GM19463 (cell line): ENCODE measurements around the gene USF2.

Source experiments
- ATAC-seq: cut with Tn5 transposase; IDR thresholded peaks from one replicate; pipeline ENCODE4 v1.9.1; 2021; ENCODE audit warnings: mild to moderate bottlenecking, moderate library complexity; ENCODE audit not compliant: unreplicated experiment

USF2 gene

GRCh38 chr19:35297922-35298321 lies 29.2 kb downstream of the USF2 start:
- no peak for ATAC-seq

- no peak for ATAC-seq
These were observed 29.8 kb downstream of the USF2 start for GRCh38 chr19:35298561-35298972.

DNA sequence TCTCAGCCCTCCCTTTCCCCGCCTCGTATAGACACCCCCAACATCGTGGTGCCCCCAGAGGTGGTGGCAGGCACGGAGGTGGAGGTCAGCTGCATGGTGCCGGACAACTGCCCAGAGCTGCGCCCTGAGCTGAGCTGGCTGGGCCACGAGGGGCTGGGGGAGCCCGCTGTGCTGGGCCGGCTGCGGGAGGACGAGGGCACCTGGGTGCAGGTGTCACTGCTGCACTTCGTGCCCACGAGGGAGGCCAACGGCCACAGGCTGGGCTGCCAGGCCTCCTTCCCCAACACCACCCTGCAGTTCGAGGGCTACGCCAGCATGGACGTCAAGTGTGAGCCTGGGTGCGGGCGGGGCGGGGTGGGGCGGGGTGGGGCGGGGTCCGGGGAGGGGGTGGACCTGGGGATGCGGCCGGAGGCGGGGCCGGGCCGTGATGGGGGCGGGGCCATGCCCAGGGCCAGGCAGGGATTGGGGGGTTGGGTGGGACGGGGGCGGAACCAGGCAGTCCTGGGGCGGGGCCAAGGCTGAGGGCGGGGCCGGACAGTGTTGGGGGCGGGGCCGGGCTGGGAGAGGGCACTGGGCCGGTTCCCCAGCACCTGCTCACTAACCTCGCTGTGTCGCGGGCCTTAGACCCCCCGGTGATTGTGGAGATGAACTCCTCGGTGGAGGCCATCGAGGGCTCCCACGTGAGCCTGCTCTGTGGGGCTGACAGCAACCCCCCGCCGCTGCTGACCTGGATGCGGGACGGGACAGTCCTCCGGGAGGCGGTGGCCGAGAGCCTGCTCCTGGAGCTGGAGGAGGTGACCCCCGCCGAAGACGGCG lies 31.0 kb downstream of the USF2 start:
- ATAC-seq = no peak

DNA sequence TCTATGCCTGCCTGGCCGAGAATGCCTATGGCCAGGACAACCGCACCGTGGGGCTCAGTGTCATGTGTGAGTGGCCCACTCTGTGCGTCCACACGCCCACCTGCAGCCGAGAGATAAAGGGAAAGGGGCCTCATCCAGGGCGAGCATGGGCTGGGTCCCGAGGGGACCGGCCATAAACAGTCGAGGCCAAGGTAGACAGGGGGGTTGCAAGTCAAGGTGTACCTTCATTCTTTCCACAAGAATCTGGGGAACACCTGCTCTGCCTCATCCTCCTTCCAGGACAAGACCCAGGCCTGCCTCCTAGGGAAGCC lies 31.5 kb downstream of the USF2 start:
- no peak for ATAC-seq

GRCh38 chr19:35301961-35302360 lies 33.2 kb downstream of the USF2 start:
- no peak for ATAC-seq

DNA sequence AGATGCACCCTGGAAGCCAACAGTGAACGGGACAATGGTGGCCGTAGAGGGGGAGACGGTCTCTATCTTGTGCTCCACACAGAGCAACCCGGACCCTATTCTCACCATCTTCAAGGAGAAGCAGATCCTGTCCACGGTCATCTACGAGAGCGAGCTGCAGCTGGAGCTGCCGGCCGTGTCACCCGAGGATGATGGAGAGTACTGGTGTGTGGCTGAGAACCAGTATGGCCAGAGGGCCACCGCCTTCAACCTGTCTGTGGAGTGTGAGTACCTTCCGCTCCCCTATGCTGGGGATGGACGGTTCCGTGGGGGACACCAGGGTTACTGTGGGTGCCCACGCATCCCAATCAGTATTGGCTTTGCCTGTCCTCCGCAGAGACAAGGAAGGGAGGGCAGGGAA lies 33.7 kb downstream of the USF2 start:
- no peak for ATAC-seq

DNA sequence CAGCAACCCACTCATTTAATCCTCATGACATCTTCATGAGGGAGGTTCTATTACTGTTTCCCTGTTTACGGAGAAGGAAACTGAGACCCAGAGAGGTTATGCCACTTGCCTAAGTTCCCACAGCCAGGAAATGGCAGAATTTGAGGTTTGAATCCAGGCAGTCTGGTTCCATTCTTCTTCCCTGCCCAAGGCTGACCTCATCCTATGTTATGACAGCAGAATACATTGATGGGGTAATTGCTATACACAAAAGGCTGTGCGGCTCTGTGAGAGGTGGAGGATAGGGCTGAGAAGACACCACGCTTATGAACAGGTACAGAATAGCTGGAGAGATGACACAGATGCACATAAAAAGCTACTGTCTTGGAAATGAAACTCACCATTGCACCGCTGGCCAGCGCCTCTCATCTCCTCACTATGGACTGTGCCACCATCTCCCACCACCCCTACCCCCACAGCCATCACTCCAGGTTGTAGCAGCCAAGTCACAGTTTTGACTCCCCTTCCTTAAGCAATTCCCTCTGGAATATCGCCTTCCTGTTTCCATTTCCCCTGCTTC lies 34.7 kb downstream of the USF2 start:
- ATAC-seq = no peak

DNA sequence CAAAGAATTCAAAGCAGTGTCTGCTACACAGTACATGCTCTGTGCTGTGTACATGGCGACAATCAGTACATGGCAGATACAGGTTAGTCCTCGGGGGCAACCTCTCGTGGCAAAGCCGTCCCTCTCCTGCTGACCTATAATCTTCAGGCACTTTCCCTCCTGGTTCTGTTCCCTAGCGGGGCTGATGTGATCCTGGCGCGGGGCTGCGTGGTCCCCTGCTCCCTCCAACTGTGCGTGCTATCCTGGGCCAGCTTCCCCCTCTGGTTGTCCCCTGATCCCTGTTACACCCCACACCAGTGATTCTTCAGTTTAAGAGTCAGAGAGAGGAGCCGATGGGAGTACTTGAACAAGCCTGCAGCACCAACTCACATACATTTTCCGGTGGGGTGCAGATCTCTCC lies 35.3 kb downstream of the USF2 start:
- no peak for ATAC-seq

DNA sequence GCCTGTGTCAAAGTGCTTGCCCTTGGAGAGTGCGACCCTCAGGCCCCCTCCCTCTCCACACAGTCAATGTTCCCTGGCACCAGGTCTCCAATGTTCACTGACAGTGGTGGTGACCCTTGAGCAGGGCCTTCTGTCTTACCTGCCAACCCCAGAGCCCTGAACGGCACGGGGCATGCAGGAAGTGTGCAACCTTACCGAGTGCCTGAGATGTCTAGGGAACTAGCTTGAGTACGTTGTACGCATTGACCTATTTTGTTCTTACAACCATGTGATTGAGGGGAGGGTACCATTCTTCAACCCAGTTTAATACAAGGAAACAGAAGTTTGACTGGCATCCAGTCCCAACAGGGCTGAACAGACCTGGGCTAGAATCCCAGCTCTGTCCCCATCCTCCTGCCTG lies 36.4 kb downstream of the USF2 start:
- ATAC-seq = no peak

DNA sequence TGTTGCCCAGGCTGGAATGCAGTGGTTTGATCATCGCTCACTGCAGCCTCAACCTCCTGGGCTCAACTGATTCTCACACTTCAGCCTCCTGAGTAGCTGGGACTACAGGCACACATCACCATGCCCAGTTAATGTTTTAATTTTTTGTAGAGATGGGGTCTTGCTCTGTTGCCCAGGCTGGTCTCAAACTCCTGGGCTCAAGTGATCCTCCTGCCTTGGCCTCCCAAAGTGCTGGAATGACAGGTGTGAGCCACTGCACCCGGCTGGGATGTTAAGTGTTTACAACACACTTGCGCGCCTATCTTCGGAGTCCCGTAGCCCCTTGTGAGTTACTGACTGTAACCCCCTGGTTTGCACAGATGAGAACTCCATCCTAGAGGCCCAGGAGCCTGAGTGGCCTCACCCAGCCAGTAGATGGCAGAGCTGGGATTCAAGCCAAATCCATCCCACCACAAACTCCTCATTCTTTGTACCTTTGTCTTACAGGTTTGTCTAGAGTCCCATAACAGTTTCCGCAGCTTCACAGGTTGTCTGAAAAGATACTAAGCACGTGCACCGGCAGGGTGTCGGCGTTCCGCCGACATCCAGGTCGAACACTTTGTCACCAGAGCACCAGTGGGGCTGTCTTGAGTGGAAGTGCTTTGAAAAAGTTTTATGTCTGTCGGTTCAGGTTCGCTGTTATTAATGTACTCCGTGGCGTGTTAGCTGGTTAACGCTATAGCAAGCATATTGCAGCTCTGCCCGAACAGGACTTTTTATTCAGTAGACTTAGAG lies 37.9 kb downstream of the USF2 start:
- ATAC-seq = no peak

DNA sequence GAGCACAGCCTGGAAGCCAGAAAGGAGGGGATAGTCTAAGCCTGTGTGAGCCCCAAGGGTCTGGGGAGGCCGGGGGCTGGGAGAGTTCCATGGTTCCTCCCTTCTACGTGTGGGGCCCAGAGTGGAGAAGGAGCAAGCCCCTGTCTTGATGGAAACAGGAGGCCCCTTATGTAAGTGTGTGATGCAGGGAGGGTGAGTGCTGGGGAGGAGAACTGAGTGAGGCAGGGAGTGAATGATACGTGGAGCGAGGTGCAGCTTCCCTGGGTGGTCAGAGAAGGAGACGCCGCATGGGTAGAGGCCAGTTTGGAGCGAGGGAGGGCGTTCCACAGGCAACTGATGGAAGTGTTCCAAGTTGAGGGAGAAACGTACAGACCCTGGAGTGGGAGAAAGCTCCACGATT lies 39.2 kb downstream of the USF2 start:
- no peak for ATAC-seq

GRCh38 chr19:35308910-35309309 lies 40.1 kb downstream of the USF2 start:
- ATAC-seq = no peak

GRCh38 chr19:35309481-35310279 lies 40.9 kb downstream of the USF2 start:
- ATAC-seq = no peak

GRCh38 chr19:35310331-35310730 lies 41.6 kb downstream of the USF2 start:
- ATAC-seq = no peak

DNA sequence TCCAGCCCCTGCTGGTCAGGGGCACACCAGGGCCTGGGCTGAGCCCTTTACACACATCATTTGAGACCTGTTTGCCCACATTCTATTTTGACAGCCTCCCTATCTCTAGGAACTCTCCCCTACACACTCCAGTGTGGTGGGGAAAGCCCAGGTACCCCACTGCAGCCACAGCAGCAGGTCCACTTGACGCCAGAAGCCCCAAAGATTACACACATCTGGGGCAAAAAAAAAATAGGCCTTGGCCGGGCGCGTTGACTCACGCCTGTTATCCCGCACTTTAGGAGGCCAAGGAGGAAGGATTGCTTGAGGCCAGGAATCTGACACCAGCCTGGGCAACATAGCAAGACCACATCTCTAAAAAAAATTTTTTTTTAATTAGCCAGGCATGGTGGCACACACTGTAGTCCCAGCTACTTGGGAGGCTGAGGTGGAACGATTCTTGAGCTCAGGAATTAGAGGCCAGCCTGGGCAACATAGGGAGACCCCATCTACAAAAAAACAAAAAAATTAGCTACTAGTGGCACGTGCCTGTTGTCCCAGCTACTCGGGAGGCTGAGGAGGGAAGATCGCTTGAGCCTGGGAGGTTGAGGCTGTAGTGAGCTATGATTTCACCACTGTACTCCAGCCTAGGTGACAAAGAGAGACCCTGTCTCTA lies 42.2 kb downstream of the USF2 start:
- ATAC-seq = no peak

GRCh38 chr19:35311901-35312665 lies 43.3 kb downstream of the USF2 start:
- ATAC-seq = no peak

DNA sequence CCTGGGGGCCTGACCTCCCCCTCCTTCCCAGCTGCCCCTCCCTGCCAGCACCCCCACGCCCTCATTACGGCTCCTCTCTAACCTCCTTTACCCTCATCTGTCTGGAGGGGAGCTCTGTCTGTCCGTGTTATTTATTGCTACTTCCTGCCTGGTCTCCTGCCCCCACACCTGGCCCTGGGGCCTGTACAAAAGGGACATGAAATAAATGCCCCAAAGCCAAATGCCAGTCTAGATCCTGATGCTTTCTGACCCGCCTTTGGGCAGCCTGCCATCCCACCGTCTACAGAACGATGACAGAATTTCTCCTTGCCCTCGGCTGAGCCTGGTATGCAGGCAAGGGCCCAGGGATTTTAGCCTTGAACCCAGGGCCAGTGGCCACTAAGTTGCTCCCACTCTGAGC lies 44.8 kb downstream of the USF2 start:
- ATAC-seq = no peak

- ATAC-seq = no peak
These were observed 45.3 kb downstream of the USF2 start for GRCh38 chr19:35314031-35314430.

- no peak for ATAC-seq
These were observed 46.2 kb downstream of the USF2 start for GRCh38 chr19:35314858-35315470.

DNA sequence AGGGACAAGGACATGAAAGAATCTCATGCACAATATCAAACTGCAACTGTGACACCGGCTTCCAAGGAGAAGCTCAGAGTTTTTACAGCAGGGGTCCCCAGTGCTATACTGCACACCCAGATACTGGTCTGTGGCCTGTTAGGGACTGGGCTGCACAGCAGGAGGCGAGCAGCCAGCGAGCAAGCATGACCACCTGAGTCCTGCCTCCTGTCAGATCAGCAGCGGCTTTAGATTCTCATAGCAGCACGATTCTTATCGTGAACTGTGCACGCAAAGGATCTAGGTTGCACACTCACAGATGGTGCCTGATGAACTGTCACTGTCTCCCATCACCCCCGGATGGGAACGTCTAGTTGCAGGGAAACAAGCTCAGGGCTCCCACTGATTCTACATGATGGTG lies 47.1 kb downstream of the USF2 start:
- ATAC-seq = no peak
